HEK293 (cell line): Measurements from ENCODE around the gene MED28.

Experiments used
- CTCF ChIA-PET: fragments of 350-600 bp; formaldehyde crosslinking; extraction: SDS; loops from one replicate; lab custom pipeline; 2021; ENCODE audit warnings: antibody characterized with exemption; lab: Yijun Ruan, JAX
- POLR2A ChIA-PET: fragments of 300-600 bp; formaldehyde crosslinking; extraction: SDS; loops from one replicate; lab custom pipeline; 2020; ENCODE audit warnings: antibody characterized with exemption, inconsistent platforms; lab: Yijun Ruan, JAX
- H3K27ac ChIP-seq: fragments of 200-500 bp; sonication (Bioruptor generic); 2 replicates; pipeline ENCODE4 v1.5.1; 2014; ENCODE audit warnings: low read depth, low read length, control low read depth, inconsistent platforms; ENCODE audit errors: extremely low read depth
- H3K36me3 ChIP-seq, 2 experiments: fragments of 200-500 bp in 1 of 2; sonication (Bioruptor generic) in 1 of 2; 1 replicate in 1 of 2; 2 replicates in 1 of 2; pipeline ENCODE4 v1.5.1; 2014 to 2017; ENCODE audit warnings: inconsistent platforms in 2 of 2, low read length in 2 of 2; ENCODE audit not compliant: control insufficient read depth in 2 of 2, insufficient read depth in 1 of 2
- H3K4me1 ChIP-seq: fragments of 200-500 bp; sonication (Bioruptor generic); 2 replicates; pipeline ENCODE4 v1.5.1; 2014; ENCODE audit warnings: mild to moderate bottlenecking, low read length, inconsistent platforms; ENCODE audit not compliant: control insufficient read depth, insufficient read depth
- H3K4me3 ChIP-seq: 2 replicates; pipeline ENCODE4 v1.5.1; 2011; ENCODE audit warnings: low read depth, mild to moderate bottlenecking, control low read depth, low read length, moderate library complexity
- H3K9me3 ChIP-seq: fragments of 200-500 bp; sonication (Bioruptor generic); 2 replicates; pipeline ENCODE4 v1.5.1; 2014; ENCODE audit warnings: low read depth, low read length, inconsistent platforms; ENCODE audit not compliant: control insufficient read depth, insufficient read depth
- BCL11A ChIP-seq: fragments of 450-650 bp; formaldehyde crosslinking; IDR thresholded peaks from 2 replicates; pipeline ENCODE4 v1.5.1; 2016; ENCODE audit warnings: low read depth, missing biosample characterization, missing genetic modification characterization
- CTCF ChIP-seq: fragments of 450-650 bp; formaldehyde crosslinking; IDR thresholded peaks from 2 replicates; pipeline ENCODE4 v1.5.1; 2016; ENCODE audit warnings: missing biosample characterization, missing genetic modification characterization
- KLF16 ChIP-seq: fragments of 450-650 bp; formaldehyde crosslinking; IDR thresholded peaks from 2 replicates; pipeline ENCODE4 v1.5.1; 2017; ENCODE audit warnings: missing biosample characterization, missing genetic modification characterization
- TCF7L2 ChIP-seq: IDR thresholded peaks from 2 replicates; pipeline ENCODE4 v1.6.1; 2011; ENCODE audit warnings: low read depth, mild to moderate bottlenecking, inconsistent platforms, low read length, moderate library complexity, borderline replicate concordance
- ZBTB17 ChIP-seq: fragments of 450-650 bp; formaldehyde crosslinking; IDR thresholded peaks from 2 replicates; pipeline ENCODE4 v1.5.1; 2016; ENCODE audit warnings: missing biosample characterization, missing genetic modification characterization
- ZBTB48 ChIP-seq: fragments of 450-650 bp; formaldehyde crosslinking; IDR thresholded peaks from 2 replicates; pipeline ENCODE4 v1.5.1; 2016; ENCODE audit warnings: missing biosample characterization, missing genetic modification characterization
- ZNF121 ChIP-seq: fragments of 450-650 bp; formaldehyde crosslinking; IDR thresholded peaks from 2 replicates; pipeline ENCODE4 v1.5.1; 2016; ENCODE audit warnings: missing biosample characterization, missing genetic modification characterization
- ZNF148 ChIP-seq: fragments of 450-650 bp; formaldehyde crosslinking; IDR thresholded peaks from 2 replicates; pipeline ENCODE4 v1.5.0; 2017; ENCODE audit warnings: missing biosample characterization, missing genetic modification characterization, borderline replicate concordance
- ZNF391 ChIP-seq: fragments of 450-650 bp; formaldehyde crosslinking; IDR thresholded peaks from 2 replicates; pipeline ENCODE4 v1.5.1; 2016; ENCODE audit warnings: low read depth, missing biosample characterization, missing genetic modification characterization, borderline replicate concordance
- ZNF423 ChIP-seq: fragments of 450-650 bp; formaldehyde crosslinking; IDR thresholded peaks from 2 replicates; pipeline ENCODE4 v1.5.1; 2016; ENCODE audit warnings: missing biosample characterization, missing genetic modification characterization
- ZNF473 ChIP-seq: fragments of 450-650 bp; formaldehyde crosslinking; IDR thresholded peaks from 2 replicates; pipeline ENCODE4 v1.5.1; 2017; ENCODE audit warnings: missing biosample characterization, missing genetic modification characterization
- ZNF513 ChIP-seq: fragments of 450-650 bp; IDR thresholded peaks from 2 replicates; pipeline ENCODE4 v1.5.1; 2018; ENCODE audit warnings: missing biosample characterization, missing genetic modification characterization
- ZNF514 ChIP-seq: fragments of 450-650 bp; formaldehyde crosslinking; IDR thresholded peaks from 2 replicates; pipeline ENCODE4 v1.5.1; 2016; ENCODE audit warnings: missing biosample characterization, missing genetic modification characterization
- ZNF544 ChIP-seq: fragments of 450-650 bp; formaldehyde crosslinking; IDR thresholded peaks from 2 replicates; pipeline ENCODE4 v1.5.0; 2017; ENCODE audit warnings: missing biosample characterization, missing genetic modification characterization
- ZNF596 ChIP-seq: fragments of 450-650 bp; IDR thresholded peaks from 2 replicates; pipeline ENCODE4 v1.5.0; 2018; ENCODE audit warnings: missing biosample characterization, mild to moderate bottlenecking, missing genetic modification characterization, moderate library complexity
- ZNF610 ChIP-seq: fragments of 450-650 bp; formaldehyde crosslinking; IDR thresholded peaks from 2 replicates; pipeline ENCODE4 v1.5.1; 2016; ENCODE audit warnings: missing biosample characterization, missing genetic modification characterization, borderline replicate concordance
- ZNF626 ChIP-seq: fragments of 450-650 bp; sonication (Bioruptor Pico); formaldehyde crosslinking; IDR thresholded peaks from 2 replicates; pipeline ENCODE4 v1.5.1; 2018; ENCODE audit warnings: missing biosample characterization, missing genetic modification characterization, inconsistent platforms
- ZNF664 ChIP-seq: fragments of 450-650 bp; formaldehyde crosslinking; IDR thresholded peaks from 2 replicates; pipeline ENCODE4 v1.5.1; 2016; ENCODE audit warnings: missing biosample characterization, missing genetic modification characterization
- ZNF830 ChIP-seq: fragments of 450-650 bp; IDR thresholded peaks from 2 replicates; pipeline ENCODE4 v1.5.0; 2018; ENCODE audit warnings: missing biosample characterization, missing genetic modification characterization, low read depth, mild to moderate bottlenecking, moderate library complexity
- ZSCAN30 ChIP-seq: fragments of 450-650 bp; IDR thresholded peaks from 2 replicates; pipeline ENCODE4 v1.5.1; 2018; ENCODE audit warnings: missing biosample characterization, mild to moderate bottlenecking, missing genetic modification characterization, moderate library complexity
- TF ChIP-seq, protein P1 (sequence below): sonication (generic); formaldehyde crosslinking; IDR thresholded peaks from 2 replicates; pipeline ENCODE4 v1.8.1; 2022; ENCODE audit warnings: mild to moderate bottlenecking, moderate library complexity, missing genetic modification reagents

MED28 gene

GRCh38 chr4:17642398-17642783 lies 27.9 kb downstream of the MED28 start (continued):
- TF ChIP-seq ZNF513 = no peak
- no peak for TF ChIP-seq KLF16 (tag by site-specific recombination)
- TF ChIP-seq ZNF473 = no peak
- no peak for TF ChIP-seq ZNF391 (tag by site-specific recombination)

DNA sequence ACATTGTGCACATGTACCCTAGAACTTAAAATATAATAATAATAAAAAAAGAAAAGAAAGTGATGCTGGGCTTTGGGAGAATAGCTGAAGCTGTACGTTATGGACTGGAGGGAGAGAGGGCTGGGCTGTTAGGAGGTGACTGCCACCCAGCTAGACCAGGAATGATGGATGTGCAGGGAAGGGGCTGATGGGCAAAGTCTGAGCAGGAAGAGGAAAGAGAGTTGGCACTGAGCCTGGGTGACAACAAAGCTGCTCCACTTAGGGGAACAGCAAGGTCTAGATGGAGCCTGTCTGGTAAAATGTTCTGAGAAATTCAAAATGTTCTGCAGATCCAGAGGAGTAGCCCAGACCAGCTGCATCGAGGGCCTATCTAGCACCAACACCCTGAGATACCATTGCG lies 32.3 kb downstream of the MED28 start:
- ChIA-PET CTCF (no interaction called here), POLR2A (no interaction called here)
- no peak overlapping the region for H3K4me3 ChIP-seq
- no peak overlapping the region for H3K27ac ChIP-seq
- H3K4me1 ChIP-seq = no peaks in the 10 kb centered on the region
- H3K9me3 ChIP-seq = no peaks in the 10 kb centered on the region
- no peaks in the 10 kb centered on the region for H3K36me3 ChIP-seq
- 0 out of 2 replicates have a peak, but pooled peaks have one; percentile 19 for TF ChIP-seq ZBTB17 (tag by site-specific recombination)
- TF ChIP-seq ZNF544 (tag by site-specific recombination) = no peak

DNA sequence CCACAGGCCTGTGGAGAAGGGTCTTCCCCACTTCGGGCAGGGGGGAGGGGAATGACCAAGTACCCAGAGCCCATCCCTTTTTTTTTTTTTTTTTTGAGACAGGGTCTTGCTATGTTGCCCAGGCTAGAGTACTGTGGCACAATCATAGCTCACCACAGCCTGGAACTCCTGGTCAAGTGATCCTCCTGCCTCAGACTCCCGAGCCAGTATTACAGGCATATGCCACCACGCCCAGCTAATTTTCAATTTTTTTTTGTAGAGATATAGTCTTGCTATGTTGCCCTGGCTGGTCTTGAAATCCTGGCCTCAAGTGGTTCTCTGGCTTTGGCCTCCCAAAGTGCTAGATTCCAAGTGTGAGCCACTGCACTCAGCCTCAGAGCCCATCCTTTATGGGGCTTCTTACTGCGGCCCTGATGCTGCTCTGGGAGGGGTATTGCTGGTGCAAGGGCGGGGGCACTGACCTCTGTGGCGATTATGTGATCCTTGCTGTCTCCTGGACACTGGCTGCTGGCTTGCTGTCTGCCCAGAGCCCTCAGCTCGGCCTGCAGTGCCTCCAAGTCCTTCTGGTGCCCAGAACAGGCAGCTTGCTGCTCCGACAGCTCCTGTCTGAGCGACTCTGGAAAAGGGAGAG lies 32.9 kb downstream of the MED28 start:
- no peaks in the 10 kb centered on the region for H3K9me3 ChIP-seq
- CTCF ChIA-PET = no interaction called here
- POLR2A ChIA-PET = no interaction called here
- H3K4me1 ChIP-seq = no peaks in the 10 kb centered on the region
- no peak overlapping the region for H3K27ac ChIP-seq
- no peaks in the 10 kb centered on the region for H3K36me3 ChIP-seq
- no peak for TF ChIP-seq ZNF664 (tag by site-specific recombination)
- peak; percentile 52; the same call in 1 of the 2 replicates for TF ChIP-seq ZNF121 (tag by site-specific recombination)
- H3K4me3 ChIP-seq = no peak overlapping the region

- CTCF ChIA-PET = no interaction called here
- Histone ChIP-seq H3K4me3 (no peak overlapping the region), H3K9me3 (no peaks in the 10 kb centered on the region), H3K27ac (no peak overlapping the region), H3K4me1 (no peaks in the 10 kb centered on the region), H3K36me3 (no peaks in the 10 kb centered on the region)
- TF ChIP-seq CTCF (tag by site-specific recombination) (no peak), BCL11A (tag by site-specific recombination) (no peak), ZNF148 (no peak), TCF7L2 (no peak), ZNF626 (tag by site-specific recombination) (no peak), ZBTB48 (tag by site-specific recombination) (no peak), ZNF514 (tag by site-specific recombination) (no peak), ZNF610 (tag by site-specific recombination) (no peak), ZNF596 (tag by site-specific recombination) (no peak), ZSCAN30 (tag by site-specific recombination) (no peak), ZNF423 (tag by site-specific recombination) (no peak), ZNF830 (tag by site-specific recombination) (no peak)
- TF ChIP-seq, protein P1, sequence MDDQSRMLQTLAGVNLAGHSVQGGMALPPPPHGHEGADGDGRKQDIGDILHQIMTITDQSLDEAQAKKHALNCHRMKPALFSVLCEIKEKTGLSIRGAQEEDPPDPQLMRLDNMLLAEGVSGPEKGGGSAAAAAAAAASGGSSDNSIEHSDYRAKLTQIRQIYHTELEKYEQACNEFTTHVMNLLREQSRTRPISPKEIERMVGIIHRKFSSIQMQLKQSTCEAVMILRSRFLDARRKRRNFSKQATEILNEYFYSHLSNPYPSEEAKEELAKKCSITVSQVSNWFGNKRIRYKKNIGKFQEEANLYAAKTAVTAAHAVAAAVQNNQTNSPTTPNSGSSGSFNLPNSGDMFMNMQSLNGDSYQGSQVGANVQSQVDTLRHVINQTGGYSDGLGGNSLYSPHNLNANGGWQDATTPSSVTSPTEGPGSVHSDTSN = no peak
- POLR2A ChIA-PET = no interaction called here
Observed at GRCh38 chr4:17647927-17648326, 33.5 kb downstream of the MED28 start.
